B cell (primary cell): ENCODE results near the gene MMP24. TPM values are rescaled to one million over a fixed set of nuclear protein-coding genes. Genes with fewer than 3 reads are reported as not detected.

ENCODE experiments used
- ATAC-seq: fragments of 200-7000 bp; cut with Tn5 transposase; one replicate; pipeline ENCODE4 v1.10.0; 2021; ENCODE audit warnings: low read depth, mild to moderate bottlenecking, moderate number of reproducible peaks, moderate library complexity
- CTCF ChIA-PET: fragments of 350-600 bp; sonication (Branson Sonifier 250); formaldehyde crosslinking; loops from one replicate; lab custom pipeline; 2021; ENCODE audit warnings: antibody characterized with exemption, inconsistent platforms; lab: Charles Lee
- POLR2A ChIA-PET: fragments of 350-600 bp; sonication (Branson Sonifier 250); formaldehyde crosslinking; loops from one replicate; lab custom pipeline; 2021; ENCODE audit warnings: antibody characterized with exemption; lab: Charles Lee
- DNase-seq: peaks from one replicate; pipeline ENCODE4 v3.0.0; 2013
- H2AFZ ChIP-seq: 2 replicates; pipeline ENCODE4 v1.6.1; 2012; ENCODE audit warnings: mild to moderate bottlenecking, low read depth, low read length; ENCODE audit not compliant: insufficient read depth, poor library complexity, severe bottlenecking
- H3K27ac ChIP-seq, 2 donors: 1 replicate in 1 of 2; 2 replicates in 1 of 2; pipeline ENCODE4 v1.5.1; 2012 to 2013; ENCODE audit warnings: low read length in 2 of 2, mild to moderate bottlenecking in 2 of 2, moderate library complexity in 1 of 2
- H3K27me3 ChIP-seq, 4 experiments: fragments of 200-600 bp in 1 of 4; sonication (generic) in 1 of 4; replicated peaks in 1 of 4; 1 replicate in 2 of 4; 2 replicates in 2 of 4; pipeline versions ENCODE4 v1.6.1 to v1.7.0; 2013 to 2016; ENCODE audit warnings: low read length in 3 of 4, mild to moderate bottlenecking in 2 of 4, mixed read lengths in 1 of 4, moderate library complexity in 1 of 4; ENCODE audit not compliant: insufficient read depth in 4 of 4, control insufficient read depth in 3 of 4; ENCODE audit errors: control extremely low read depth in 1 of 4
- H3K36me3 ChIP-seq, 2 experiments: replicated peaks in 1 of 2; 1 replicate in 1 of 2; 2 replicates in 1 of 2; pipeline versions ENCODE4 v1.6.1 to v1.7.1; 2013; ENCODE audit warnings: low read length in 1 of 2; ENCODE audit not compliant: insufficient read depth in 2 of 2, control insufficient read depth in 1 of 2; ENCODE audit errors: control extremely low read depth in 1 of 2, extremely low read depth in 1 of 2
- H3K4me1 ChIP-seq, 2 donors: fragments of 200-600 bp in 1 of 2; sonication (generic) in 1 of 2; 1 replicate in 1 of 2; 2 replicates in 1 of 2; pipeline versions ENCODE4 v1.5.1 to v1.6.1; 2013 to 2017; ENCODE audit warnings: low read length in 2 of 2; ENCODE audit not compliant: control insufficient read depth in 2 of 2, insufficient read depth in 2 of 2
- H3K4me2 ChIP-seq: replicated peaks from 2 replicates; pipeline ENCODE3; 2012; ENCODE audit warnings: mild to moderate bottlenecking, low read depth, low read length; ENCODE audit not compliant: poor library complexity, severe bottlenecking
- H3K4me3 ChIP-seq, 5 experiments: fragments of 200-600 bp in 1 of 5; sonication (generic) in 1 of 5; 1 replicate in 3 of 5; 2 replicates in 2 of 5; pipeline versions ENCODE4 v1.5.1 to v1.7.0; 2011 to 2016; ENCODE audit warnings: low read length in 4 of 5, mild to moderate bottlenecking in 4 of 5, low read depth in 2 of 5, control low read depth in 1 of 5, moderate library complexity in 1 of 5; ENCODE audit not compliant: insufficient read depth in 1 of 5; ENCODE audit errors: control extremely low read depth in 1 of 5, extremely low read depth in 1 of 5
- H3K79me2 ChIP-seq: fragments of 200-600 bp; sonication (generic); one replicate; pipeline ENCODE4 v1.6.0; 2016; ENCODE audit warnings: low read length; ENCODE audit not compliant: control insufficient read depth, insufficient read depth
- H3K9ac ChIP-seq: fragments of 200-600 bp; sonication (generic); 2 replicates; pipeline ENCODE4 v1.6.1; 2017; ENCODE audit warnings: mild to moderate bottlenecking, low read length, moderate library complexity
- H3K9me3 ChIP-seq, 3 donors: one replicate each; pipeline versions ENCODE4 v1.6.1 to v1.7.1; 2013; ENCODE audit warnings: low read length in 2 of 3; ENCODE audit not compliant: control insufficient read depth in 2 of 3, insufficient read depth in 1 of 3; ENCODE audit errors: control extremely low read depth in 1 of 3
- H4K20me1 ChIP-seq: 2 replicates; pipeline ENCODE4 v1.6.0; 2012; ENCODE audit warnings: mild to moderate bottlenecking, low read length; ENCODE audit not compliant: insufficient read depth, control insufficient read depth, poor library complexity, severe bottlenecking
- H3K27ac Mint-ChIP-seq: one replicate; pipeline ENCODE4 v1.8.0; 2021; ENCODE audit warnings: mixed read lengths
- H3K27me3 Mint-ChIP-seq: one replicate; pipeline ENCODE4 v1.8.0; 2021; ENCODE audit warnings: mixed read lengths
- H3K4me1 Mint-ChIP-seq: one replicate; pipeline ENCODE4 v1.8.0; 2021; ENCODE audit warnings: mixed read lengths
- H3K4me3 Mint-ChIP-seq: one replicate; pipeline ENCODE4 v1.8.0; 2021; ENCODE audit warnings: mixed read lengths
- H3K9me3 Mint-ChIP-seq: one replicate; pipeline ENCODE4 v1.8.0; 2022; ENCODE audit warnings: mixed read lengths; ENCODE audit not compliant: insufficient read depth
- EZH2 ChIP-seq: IDR thresholded peaks from 2 replicates; pipeline ENCODE4 v1.6.1; 2012; ENCODE audit warnings: borderline replicate concordance, low read depth, mild to moderate bottlenecking, moderate library complexity, low read length; ENCODE audit not compliant: insufficient read depth, poor library complexity, severe bottlenecking
- WGBS: methylation state at CpG from one replicate; pipeline ENCODE4 v1.1.5; 2013; ENCODE audit warnings: missing lambda C conversion rate; ENCODE audit not compliant: insufficient coverage; 5-methylcytosine and 5-hydroxymethylcytosine counted together
- intact Hi-C: fragments of 100-400 bp; cut with micrococcal nuclease; formaldehyde crosslinking; loops from one replicate; pipeline ENCODE4 v1.10.0; 2022
- polyA plus RNA-seq: library from polyadenylated mRNA; depleted of rRNA; stranded (reverse); fragments of >200 nt; gene quantifications from 2 replicates; pipeline ENCODE4 v1.2.3, GENCODE V29; 2012
- total RNA-seq, 2 donors: library from RNA; stranded (reverse); fragments of 120-200 nt in 1 of 2; gene quantifications; 1 replicate in 1 of 2; 2 replicates in 1 of 2; pipeline versions ENCODE4 v1.2.3 to v1.2.4, GENCODE V29; 2013 to 2022
- TF ChIP-seq, protein P1 (sequence below): fragments of 200-600 bp; IDR thresholded peaks from one replicate; pipeline ENCODE4 v1.8.0; 2022; ENCODE audit warnings: antibody characterized with exemption, mild to moderate bottlenecking

Gene MMP24
- total and polyA plus RNA-seq, 2 donors (not counting 1 experiment from before 2014, with no cell fraction given) = not detected

DNA sequence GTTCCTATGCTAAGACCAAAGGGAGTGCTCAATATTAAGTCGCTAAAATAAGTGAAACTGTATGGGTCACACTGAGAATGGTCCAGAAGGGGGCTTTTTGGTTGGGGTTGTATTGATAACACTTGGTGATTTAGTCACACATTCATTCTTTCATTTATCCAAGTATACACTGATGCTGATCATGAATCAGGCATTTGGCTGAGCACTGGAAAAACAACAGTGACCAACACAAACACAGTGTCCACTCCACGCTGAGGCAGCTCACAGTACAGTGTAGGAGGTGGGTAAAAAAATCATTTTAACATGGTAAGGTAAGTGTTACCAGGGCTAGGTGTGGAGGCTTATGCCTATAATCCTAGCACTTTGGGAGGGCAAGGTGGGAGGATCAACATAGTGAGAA, 74.9 kb downstream of the MMP24 start:
- Histone ChIP-seq H3K4me1 (peaks cover 0 to 7% of the 10 kb centered on the region in 2 donors), H3K79me2 (no peaks in the 10 kb centered on the region), H3K9ac (no peak overlapping the region), H3K4me3 (no peak overlapping the region), H4K20me1 (no peaks in the 10 kb centered on the region), H2AFZ (no peak overlapping the region), H3K36me3 (peaks cover 0 to 5% of the 10 kb centered on the region in 2 experiments), H3K27me3 (peaks cover 0 to 1% (median 0%) of the 10 kb centered on the region in 4 experiments), H3K9me3 (no peaks in the 10 kb centered on the region), H3K27ac (no peak overlapping the region), H3K4me2 (no peak overlapping the region)
- TF ChIP-seq, protein P1, sequence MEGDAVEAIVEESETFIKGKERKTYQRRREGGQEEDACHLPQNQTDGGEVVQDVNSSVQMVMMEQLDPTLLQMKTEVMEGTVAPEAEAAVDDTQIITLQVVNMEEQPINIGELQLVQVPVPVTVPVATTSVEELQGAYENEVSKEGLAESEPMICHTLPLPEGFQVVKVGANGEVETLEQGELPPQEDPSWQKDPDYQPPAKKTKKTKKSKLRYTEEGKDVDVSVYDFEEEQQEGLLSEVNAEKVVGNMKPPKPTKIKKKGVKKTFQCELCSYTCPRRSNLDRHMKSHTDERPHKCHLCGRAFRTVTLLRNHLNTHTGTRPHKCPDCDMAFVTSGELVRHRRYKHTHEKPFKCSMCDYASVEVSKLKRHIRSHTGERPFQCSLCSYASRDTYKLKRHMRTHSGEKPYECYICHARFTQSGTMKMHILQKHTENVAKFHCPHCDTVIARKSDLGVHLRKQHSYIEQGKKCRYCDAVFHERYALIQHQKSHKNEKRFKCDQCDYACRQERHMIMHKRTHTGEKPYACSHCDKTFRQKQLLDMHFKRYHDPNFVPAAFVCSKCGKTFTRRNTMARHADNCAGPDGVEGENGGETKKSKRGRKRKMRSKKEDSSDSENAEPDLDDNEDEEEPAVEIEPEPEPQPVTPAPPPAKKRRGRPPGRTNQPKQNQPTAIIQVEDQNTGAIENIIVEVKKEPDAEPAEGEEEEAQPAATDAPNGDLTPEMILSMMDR = no peak
- no peak for TF ChIP-seq EZH2
- ChIA-PET POLR2A (no interaction called here), CTCF (interaction anchor here (0.7 to 6.1 kb wide), 8 partner anchors 8 to 1632 kb away, joined by 3 to 63 read pairs (median 3); partner anchors contain the start of gene MMP24OS)
- H3K4me1 Mint-ChIP-seq = peaks cover 5% of the 10 kb centered on the region
- H3K4me3 Mint-ChIP-seq = no peak overlapping the region
- no peak overlapping the region for H3K27ac Mint-ChIP-seq
- DNase-seq (no peak), ATAC-seq (no peak)
- intact Hi-C loops = loop anchor here (5.0 to 10.0 kb wide), 2 partner anchors 467 to 581 kb away; no protein-coding TSS in a partner anchor
- no peaks in the 10 kb centered on the region for H3K9me3 Mint-ChIP-seq
- H3K27me3 Mint-ChIP-seq = no peaks in the 10 kb centered on the region
- no CpG with 5 or more reads among the region's 2 CpGs for WGBS
